Activated CD4-positive, alpha-beta T cell treated with anti-CD3 and anti-CD28 coated beads for 48 hours (primary cell): ENCODE results near the gene ATF6.
"Not testable (repeated sequence)": the region's sequence is repeated elsewhere in the genome, so short reads cannot be mapped to it uniquely, and the experiment has no call there.

Experiments
- DNase-seq: peaks from one replicate; pipeline ENCODE4 v3.0.0-alpha.2; 2020

The ATF6 gene

DNA sequence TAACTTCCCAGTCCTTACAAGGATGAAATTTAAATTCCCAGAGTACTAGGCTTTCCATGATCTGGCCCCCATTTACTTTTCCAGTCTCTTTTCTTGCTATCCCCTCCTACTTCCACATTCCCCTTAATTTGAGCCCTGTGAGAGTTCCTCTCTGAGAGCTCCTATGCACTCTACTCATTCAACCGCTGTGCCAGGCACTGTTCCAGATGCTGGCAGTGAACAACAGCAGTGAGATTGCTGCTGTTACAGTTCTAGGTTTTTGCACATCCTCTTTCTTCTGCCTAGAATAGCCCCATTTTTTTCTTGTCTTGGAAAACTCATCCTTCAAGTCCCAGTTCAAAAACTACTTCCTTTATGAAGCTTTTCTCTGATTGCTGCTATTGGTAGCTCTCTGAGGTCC lies 18.8 kb downstream of the ATF6 start:
- no peak for DNase-seq

DNA sequence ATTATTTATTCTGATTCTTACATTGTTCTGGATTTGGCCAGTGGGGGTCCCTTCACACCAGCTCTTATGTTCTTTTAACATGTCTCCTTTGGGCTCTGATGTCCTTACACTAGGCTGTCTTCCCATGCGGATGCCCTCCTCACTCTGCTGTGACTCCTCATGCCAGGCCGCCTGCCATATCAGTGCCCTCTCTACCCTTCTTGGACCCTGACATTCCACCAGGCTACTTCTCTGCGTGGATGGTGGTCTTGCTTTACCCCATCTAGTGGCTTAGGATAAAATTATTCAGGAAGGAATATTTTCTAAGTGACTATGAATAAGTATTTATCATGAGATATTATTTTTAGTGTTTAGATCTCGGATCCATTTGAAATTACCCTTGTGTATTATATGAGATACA lies 21.2 kb downstream of the ATF6 start:
- DNase-seq = no peak

DNA sequence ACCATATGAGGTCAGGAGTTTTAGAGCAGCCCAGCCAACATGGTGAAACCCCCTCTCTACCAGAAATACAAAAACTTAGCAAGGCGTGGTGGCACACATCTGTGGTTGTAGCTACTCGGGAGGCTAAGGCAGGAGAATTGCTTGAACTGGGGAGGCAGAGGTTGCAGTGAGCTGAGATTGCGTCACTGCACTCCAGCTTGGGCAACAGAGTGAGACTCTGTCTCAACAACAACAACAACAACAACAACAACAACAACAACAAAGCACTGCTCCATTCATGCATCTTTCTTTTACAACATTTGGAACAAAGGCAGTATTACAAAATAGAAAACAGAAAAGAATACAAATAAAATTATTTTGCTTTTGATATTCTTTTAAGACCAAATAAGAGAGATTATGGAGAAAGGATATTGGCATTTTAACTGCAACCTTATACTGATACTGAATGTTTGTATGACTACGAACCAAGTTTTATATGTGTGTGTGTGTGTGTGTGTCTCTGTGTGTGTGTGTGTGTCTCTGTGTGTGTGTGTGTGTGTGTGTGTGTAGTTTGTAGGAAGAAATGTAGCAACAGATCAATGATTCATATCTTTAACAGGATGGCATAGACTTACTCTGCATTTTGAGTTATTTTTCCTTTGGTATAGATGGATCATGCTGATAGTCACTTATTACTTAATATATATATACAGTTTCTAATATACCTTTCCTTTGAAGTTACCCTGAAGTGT lies 24.6 kb downstream of the ATF6 start:
- DNase-seq = no peak

DNA sequence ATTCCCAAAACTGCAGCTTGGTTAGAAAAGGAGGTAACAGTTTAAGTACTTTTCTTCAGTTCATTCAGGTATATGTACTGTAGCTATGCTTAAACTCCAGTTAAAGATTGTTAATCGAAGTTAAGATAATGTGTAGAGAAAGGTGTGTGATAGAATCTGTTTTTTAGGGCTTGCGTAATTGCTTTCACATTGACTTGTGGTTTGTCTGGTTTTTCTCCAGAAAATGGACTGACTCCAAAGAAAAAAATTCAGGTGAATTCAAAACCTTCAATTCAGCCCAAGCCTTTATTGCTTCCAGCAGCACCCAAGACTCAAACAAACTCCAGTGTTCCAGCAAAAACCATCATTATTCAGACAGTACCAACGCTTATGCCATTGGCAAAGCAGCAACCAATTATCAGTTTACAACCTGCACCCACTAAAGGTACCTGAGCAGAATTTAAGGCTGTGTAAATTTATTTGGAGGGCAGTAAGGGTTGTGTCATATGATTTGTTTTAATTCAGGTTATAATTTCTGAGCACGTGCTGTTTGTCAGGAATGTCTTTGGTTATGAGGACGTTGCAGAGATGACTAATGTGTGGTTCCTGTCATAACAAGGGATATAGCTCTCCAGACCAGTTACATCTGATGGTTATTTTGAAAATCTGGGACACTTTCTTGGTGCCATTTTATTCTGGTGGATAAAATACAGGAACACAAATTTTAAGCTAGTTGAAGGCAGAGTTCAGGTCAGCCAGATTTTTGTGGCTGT lies 26.0 kb downstream of the ATF6 start:
- DNase-seq = no peak

DNA sequence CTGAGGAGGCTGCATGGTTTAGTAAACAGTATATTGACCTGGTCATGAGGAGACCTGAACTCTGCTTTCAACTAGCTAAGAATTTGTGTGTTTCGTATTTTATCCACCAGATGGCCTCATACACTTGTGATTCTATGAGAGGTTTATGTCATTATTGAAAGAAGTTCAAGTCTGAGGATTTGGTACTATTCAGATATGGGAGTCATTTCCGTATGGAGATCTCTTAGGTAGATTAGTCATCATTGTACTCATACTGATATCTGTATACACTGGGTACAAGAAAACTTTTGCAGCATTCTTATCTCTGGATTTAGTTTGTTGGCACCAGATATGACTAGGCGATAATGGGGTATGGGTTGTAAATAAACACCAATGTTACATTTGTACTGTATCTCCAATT lies 26.6 kb downstream of the ATF6 start:
- no peak for DNase-seq

DNA sequence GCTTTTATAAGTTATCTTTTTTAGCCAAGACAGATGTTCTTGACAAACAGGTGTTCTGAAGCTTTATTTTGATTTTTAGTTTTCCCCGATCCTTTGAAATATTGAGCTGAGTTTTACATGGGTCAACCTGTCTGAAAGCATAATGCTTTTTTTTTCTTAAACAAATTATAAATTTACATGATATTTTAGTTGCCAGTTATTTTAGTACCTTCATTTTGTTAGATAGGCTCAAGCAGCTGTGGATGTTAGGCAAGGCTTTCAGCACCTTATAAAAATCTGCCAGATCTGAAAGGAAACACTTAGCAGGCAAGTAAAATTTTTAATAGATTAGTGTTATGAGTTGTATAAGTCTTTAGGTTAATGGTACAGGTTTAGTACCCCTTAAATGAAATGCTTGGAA lies 33.7 kb downstream of the ATF6 start:
- DNase-seq = no peak

DNA sequence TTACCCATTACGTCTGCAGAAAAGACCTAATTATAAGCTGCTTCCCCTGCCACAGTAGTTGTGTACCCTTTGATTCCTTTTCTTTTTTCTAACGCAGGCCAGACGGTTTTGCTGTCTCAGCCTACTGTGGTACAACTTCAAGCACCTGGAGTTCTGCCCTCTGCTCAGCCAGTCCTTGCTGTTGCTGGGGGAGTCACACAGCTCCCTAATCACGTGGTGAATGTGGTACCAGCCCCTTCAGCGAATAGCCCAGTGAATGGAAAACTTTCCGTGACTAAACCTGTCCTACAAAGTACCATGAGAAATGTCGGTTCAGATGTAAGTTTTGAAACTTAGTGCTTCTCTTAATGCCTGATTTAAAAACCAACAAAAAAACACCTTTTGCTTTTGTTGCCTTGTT lies 35.8 kb downstream of the ATF6 start:
- DNase-seq = no peak

DNA sequence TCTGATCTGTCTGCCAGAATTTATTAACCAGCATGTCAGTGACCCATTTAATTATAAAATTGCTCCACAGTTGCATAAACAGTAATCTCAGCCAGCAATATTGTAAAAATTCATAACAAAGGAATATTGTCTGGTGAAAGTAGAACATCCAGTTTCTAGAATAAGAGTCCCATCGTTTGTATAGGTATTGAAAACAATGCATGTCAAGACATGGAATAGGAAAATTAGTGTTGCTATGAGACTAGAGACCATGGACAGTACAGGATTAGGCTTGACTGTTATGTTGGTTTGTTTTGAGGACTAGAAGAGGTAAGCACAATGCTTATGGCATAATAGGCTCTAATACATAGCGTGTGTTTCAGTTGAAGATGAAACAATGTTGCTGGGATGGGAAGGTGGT lies 37.1 kb downstream of the ATF6 start:
- DNase-seq = no peak

DNA sequence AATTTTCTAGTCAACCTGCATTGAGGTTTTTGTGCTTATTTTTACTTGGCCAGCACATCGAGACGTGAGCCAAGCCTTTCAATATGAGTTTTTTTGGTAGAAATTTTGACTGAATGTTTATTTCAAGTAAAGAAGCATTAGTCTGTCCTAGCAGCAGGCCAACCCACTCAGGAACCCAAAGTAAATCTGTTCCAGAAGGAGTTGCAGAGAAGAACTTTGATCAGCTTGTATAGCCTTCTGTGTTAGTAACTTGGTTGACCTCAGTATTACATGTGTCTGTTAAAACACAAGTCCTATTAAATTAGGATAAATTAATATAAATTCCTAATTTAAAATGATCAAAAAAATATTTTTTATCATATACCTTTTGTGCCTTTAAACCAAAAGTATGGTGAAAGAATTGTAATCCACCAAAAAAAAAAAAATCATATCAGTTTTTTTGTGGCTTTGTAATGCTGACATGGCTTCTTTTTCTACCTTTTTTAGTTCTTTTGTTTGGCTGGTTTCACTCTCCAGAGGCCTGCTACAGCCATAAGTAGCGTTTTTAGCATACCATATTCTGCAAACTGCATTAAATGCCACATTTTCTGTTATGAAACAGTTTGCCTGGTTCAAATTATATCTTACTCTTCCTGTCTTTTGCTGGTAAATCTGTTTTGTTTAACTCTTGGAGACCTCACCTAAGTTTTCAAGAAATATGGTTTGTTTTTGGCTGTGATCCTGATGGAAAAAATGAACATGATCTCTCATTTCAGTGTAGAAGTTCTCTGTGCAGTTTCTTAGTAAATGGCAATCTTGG lies 39.5 kb downstream of the ATF6 start:
- no peak for DNase-seq

DNA sequence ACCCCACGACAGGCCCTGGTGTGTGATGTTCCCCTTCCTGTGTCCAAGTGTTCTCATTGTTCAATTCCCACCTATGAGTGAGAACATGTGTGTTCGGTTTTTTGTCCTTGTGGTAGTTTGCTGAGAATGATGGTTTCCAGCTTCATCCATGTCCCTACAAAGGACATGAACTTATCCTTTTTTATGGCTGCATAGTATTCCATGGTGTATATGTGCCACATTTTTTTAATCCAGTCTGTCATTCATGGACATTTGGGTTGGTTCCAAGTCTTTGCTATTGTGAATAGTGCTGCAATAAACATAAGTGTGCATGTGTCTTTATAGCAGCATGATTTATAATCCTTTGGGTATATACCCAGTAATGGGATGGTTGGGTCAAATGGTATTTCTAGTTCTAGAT lies 43.1 kb downstream of the ATF6 start:
- not testable (repeated sequence) for DNase-seq

DNA sequence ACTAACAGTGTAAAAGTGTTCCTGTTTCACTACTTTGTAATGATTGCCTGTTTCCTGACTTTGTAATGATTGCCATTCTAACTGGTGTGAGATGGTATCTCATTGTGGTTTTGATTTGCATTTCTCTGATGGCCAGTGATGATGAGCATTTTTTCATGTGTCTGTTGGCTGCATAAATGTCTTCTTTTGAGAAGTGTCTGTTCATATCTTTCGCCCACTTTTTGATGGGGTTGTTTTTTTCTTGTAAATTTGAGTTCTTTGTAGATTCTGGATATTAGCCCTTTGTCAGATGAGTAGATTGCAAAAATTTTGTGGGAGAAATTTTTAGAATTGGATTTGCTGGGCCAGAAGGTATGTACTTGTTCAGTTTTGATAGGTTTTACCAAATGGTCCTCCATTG lies 43.5 kb downstream of the ATF6 start:
- not testable (repeated sequence) for DNase-seq

DNA sequence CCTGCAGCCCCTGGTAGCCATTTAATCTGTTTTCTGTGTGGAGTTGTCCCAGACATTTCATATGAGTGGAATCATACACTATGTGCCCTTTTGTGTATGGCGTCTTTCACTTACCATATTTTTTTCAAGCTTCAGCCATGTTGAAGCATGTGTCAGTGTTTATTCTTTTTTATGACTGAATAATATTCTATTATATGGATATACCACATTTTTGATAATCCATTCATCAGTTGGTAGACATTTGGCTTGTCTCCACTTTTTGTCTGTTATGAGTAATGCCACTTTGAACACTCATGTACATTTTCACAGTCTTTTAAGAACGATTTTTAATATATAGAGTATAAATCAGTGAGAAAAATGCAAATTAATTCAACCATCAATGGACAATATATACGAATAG lies 44.7 kb downstream of the ATF6 start:
- no peak for DNase-seq

DNA sequence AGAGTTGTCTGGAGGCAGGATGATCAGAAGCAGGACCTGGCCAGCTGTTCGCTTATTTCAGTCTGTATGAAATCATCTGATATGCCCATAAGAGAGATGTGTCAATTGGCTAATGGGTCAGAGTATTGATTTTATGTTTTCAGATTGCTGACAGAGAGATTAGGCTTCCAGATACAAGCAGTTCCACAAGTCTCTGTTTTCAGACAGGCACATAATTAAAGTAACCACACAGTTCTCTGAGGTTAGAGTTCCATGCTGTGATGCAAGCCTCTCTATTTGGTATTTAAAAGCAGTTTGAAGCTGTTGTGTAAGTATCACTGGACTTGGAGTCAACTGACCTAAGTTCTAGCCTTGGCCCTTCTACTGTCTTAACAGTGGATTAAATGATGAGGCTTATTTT lies 50.1 kb downstream of the ATF6 start:
- no peak for DNase-seq

DNA sequence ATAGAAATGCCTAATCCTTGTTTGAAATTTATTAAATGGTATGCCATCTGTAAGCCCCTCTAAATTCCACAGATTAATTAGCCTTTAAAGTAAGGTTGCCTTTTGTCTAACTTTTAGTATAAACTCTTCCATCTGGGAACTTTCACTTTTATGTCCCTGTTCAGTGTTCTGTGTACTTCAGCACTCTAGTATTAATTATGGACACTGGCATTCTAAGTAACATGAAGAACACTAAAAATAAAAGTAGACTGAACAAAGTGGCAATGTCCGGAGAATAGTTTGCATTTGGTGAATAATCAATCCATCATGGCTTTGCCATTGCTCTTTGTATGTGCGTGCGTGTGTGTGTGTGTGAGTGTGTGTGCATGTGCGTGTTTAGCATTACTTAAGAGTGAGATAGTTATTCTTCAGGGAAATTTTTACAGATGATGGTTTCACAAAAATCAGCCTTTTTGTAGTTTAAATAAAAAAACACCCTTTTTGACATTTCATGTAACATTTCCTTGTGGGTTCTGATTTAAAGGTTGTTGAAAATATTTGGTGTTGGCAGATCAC lies 51.1 kb downstream of the ATF6 start:
- no peak for DNase-seq

DNA sequence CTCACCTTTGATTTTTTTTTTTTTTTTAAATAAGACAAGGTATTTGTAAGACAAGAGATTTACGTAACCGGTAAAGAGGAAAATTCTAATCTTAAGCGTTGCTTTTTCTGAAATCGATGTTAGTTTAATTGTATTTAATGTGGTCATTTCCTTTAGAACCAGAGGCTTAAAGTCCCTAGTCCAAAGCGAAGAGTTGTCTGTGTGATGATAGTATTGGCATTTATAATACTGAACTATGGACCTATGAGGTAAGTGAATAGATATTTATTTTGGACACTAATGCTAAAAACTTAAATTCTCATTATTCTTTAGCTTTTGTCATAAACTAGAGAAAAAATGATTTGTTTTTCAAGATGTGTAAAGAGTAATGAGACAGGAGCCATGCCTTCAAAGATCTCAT lies 54.8 kb downstream of the ATF6 start:
- no peak for DNase-seq

DNA sequence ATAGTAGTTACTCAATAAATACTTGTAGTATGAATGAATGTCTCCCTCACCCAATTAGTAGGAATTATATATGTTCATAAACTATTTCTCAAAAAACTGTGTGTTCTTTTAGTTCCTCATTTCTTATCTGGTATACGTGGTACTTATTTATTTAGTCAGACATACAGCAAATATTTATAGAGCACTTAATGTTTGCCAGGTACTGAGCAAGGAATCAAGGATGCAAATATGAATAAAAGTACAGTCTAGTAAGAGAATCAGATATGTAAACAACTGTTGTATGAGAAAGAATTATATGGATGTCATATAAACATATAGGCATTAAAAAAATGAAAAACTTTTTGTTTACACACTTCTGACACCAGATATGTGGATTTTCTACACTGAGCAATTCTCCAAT lies 58.5 kb downstream of the ATF6 start:
- DNase-seq = no peak

DNA sequence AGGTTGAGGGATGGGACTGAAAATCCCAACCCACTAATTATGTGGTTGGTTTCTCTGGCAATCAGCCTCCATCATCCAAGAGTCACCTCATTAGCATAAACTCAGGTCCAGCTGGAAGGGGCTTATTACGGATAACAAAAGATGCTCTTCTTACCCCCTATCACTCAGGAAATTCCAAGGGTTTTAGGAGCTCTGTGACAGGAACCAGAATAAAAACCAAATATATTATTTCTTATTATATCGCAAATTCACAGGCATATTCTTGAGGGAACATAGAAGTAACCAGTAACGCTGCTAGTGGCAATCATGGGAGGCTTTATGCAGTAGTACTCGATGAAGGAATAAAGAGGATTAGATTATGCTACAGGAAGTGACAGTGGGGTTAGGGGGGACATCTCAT lies 59.7 kb downstream of the ATF6 start:
- DNase-seq = no peak

DNA sequence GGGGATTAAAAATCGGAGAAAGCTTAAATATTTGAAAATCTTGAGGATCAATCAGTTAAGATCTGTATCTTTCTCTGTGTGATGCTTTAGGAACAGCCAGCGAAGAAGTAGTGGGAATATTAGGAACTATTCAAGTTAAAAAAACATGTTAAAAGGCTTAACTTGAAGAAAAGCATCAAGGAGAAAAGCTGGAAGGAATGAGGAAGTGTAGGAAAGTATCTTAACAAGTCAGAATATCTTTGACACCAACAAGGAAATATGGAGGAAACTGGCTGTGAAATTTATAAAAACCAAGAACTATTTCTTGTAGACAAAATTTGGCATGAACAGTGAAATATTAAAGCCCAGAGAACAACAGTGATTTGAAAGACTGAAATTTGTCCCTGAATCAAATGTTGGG lies 60.4 kb downstream of the ATF6 start:
- DNase-seq = no peak

DNA sequence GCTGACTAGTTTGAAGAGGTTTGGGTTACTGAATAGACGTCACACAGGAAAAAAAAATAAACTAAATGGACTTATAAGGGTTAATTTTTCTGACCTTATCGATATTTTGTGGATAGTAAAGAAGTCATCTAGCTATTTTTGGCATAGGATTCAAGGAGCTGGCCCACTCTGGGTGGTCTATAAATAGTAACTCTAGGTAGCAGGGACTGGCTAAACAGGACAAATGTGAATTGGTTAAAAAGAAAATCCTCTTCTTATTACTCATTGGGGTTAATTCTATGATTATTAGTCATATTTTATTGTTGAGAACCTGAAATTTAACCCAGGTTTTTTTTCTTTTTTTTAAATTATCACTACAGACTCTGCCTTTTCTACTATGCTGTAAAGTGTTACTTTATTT lies 61.7 kb downstream of the ATF6 start:
- no peak for DNase-seq

DNA sequence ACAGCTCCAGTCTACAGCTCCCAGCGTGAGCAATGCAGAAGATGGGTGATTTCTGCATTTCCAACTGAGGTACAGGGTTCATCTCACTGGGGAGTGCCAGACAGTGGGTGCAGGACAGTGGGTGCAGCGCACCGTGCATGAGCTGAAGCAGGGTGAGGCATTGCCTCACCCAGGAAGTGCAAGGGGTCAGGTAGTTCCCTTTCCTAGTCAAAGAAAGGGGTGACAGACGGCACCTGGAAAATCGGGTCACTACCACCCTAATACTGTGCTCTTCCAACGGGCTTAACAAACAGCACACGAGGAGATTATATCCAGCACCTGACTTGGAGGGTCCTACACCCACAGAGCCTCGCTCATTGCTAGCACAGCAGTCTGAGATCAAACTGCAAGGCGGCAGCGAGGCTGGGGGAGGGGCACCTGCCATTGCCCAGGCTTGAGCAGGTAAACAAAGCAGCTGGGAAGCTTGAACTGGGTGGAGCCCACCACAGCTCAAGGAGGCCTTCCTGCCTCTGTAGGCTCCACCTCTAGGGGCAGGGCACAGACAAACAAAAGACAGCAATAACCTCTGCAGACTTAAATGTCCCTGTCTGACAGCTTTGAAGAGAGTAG lies 66.3 kb downstream of the ATF6 start:
- DNase-seq = not testable (repeated sequence)

DNA sequence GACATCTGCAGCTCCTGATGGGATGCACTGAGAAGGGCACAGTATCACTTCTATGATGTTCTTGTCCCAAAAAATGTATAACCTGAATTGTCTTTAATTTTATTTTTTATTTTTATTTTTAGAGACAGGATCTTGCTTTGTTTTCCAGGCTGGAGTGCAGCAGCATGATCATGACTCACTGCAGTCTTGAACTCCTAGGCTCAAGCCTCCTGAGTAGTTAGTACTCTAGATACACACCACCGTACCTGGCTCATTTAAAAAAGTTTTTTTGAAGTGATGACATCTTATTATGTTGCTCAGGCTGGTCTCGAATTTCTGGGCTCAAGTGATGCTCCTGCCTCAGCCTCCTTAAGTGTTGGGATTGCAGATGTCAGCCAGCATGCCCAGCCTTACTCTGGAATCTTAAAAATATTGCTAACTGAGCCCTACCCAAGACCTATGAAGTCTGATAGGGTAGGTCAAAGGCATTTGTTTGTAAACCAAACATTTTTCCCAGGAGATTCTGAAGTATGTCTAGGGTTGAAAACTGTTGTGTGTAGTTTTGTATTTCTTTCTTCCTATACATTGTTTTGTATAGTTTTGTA lies 68.9 kb downstream of the ATF6 start:
- DNase-seq = no peak

DNA sequence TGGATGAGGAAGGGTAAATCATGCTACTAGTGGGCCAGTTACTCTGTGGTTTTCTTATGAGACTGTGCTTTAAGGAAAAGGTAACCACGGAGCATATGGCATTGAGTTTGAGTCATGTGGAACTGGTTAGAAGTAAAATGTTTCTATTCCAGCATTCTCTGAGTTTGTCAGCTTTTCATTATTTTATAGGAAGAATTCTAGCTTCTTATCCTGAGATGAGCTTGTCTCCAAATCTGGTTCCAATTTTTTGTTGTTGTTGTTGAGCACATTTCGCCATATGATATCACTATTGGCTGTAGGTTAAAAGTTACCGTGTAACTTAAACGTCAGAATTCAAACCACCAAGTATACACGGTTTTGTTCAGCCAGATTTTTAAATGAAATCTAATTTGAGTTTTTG lies 69.9 kb downstream of the ATF6 start:
- DNase-seq = no peak

DNA sequence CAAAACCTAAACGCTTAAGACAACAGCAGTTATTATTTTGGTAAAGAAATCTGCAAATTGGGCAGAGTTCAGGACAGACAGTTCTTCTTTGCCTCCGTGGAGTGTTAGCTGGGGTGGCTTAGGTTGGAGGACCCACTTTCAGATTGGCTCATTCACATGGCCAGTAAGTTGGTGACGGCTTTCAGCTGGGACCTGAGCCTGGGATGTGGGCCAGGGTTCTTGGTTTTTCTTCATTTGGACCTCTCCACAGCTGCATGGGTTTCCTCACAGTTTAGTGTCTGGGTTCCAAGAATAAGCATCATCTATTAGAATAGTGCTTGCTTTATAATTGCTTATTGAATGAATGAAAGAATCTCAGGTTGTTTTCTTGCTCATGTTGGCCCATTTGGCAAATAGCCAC lies 72.2 kb downstream of the ATF6 start:
- DNase-seq = no peak
